K562 (cell line): ENCODE results near the gene DVL2. TPM values are rescaled to one million over a fixed set of nuclear protein-coding genes. Genes with fewer than 3 reads are reported as not detected.

Source experiments
- ATAC-seq: fragments of 200-7000 bp; cut with Tn5 transposase; 3 replicates; pipeline ENCODE4 v1.9.1; 2020; ENCODE audit warnings: moderate library complexity
- BruUV-seq: library from RNA; stranded (reverse); fragments of 400-500 nt; replicated peaks from 2 replicates; lab custom pipeline; 2021; lab: Mats Ljungman, UMichigan
- CTCF ChIA-PET: fragments of 300-600 bp; formaldehyde crosslinking; extraction: SDS; loops from one replicate; lab custom pipeline; 2021; ENCODE audit warnings: low intra/inter-chr PET ratio; lab: Yijun Ruan, JAX
- POLR2A ChIA-PET: fragments of 300-600, 350-650 bp; sonication (Branson Sonifier 250); formaldehyde crosslinking; extraction: SDS; loops from one replicate; lab custom pipeline; 2021; ENCODE audit warnings: antibody characterized with exemption, inconsistent platforms; lab: Yijun Ruan, JAX
- DNase-seq, 4 experiments: peaks; one replicate each; pipeline versions ENCODE4 v3.0.0 to v3.0.0-alpha.2; 2011 to 2018; ENCODE audit warnings: low spot score in 3 of 4, mixed read lengths in 3 of 4; ENCODE audit errors: extremely low read depth in 1 of 4
- FAIRE-seq: peaks from 2 replicates; lab custom pipeline; 2011; peaks lifted over from hg19 to GRCh38; lab: Jason Lieb, UNC
- H2AFZ ChIP-seq: 2 replicates; pipeline ENCODE4 v1.6.0; 2011; ENCODE audit warnings: low read depth, low read length, control low read depth, inconsistent platforms
- H3K27ac ChIP-seq: fragments of 200-600 bp; 3 replicates; pipeline ENCODE4 v1.8.0; 2011; ENCODE audit warnings: low read depth, mild to moderate bottlenecking, control low read depth, inconsistent platforms, low read length, moderate library complexity, mixed read lengths; ENCODE audit errors: extremely low read depth
- H3K27me3 ChIP-seq, 2 experiments: fragments of 300-600 bp in 1 of 2; 2 replicates in 1 of 2; 3 replicates in 1 of 2; pipeline versions ENCODE4 v1.6.0 to v1.8.0; 2011; ENCODE audit warnings: inconsistent platforms in 2 of 2, low read length in 2 of 2, mild to moderate bottlenecking in 1 of 2, mixed read lengths in 1 of 2, moderate library complexity in 1 of 2; ENCODE audit not compliant: control insufficient read depth in 2 of 2, insufficient read depth in 2 of 2
- H3K36me3 ChIP-seq: fragments of 300-600 bp; 3 replicates; pipeline ENCODE4 v1.8.0; 2011; ENCODE audit warnings: mild to moderate bottlenecking, low read length, inconsistent platforms; ENCODE audit not compliant: control insufficient read depth, insufficient read depth
- H3K4me1 ChIP-seq, 2 experiments: fragments of 200-600 bp in 1 of 2; replicated peaks in 1 of 2; 2 replicates in 1 of 2; 3 replicates in 1 of 2; pipeline versions ENCODE4 v1.5.1 to v1.8.0; 2011; ENCODE audit warnings: inconsistent platforms in 2 of 2, low read length in 2 of 2, mild to moderate bottlenecking in 1 of 2, mixed read lengths in 1 of 2, moderate library complexity in 1 of 2; ENCODE audit not compliant: control insufficient read depth in 2 of 2, insufficient read depth in 2 of 2
- H3K4me2 ChIP-seq: 2 replicates; pipeline ENCODE4 v1.6.1; 2011; ENCODE audit warnings: low read length, control low read depth, inconsistent platforms, mixed read lengths; ENCODE audit not compliant: insufficient read depth
- H3K4me3 ChIP-seq: fragments of 200-600 bp; sonication (generic), shearing (Covaris generic); 2 replicates; pipeline ENCODE4 v1.5.1; 2016; ENCODE audit warnings: control low read depth, inconsistent platforms
- H3K79me2 ChIP-seq: fragments of 200-600 bp; 3 replicates; pipeline ENCODE4 v1.8.0; 2011; ENCODE audit warnings: low read length, inconsistent platforms; ENCODE audit not compliant: control insufficient read depth, insufficient read depth
- H3K9ac ChIP-seq, 2 experiments: 2 replicates each; pipeline versions ENCODE4 v1.6.0 to v1.6.1; 2011; ENCODE audit warnings: low read depth in 2 of 2, low read length in 2 of 2, control low read depth in 1 of 2, inconsistent platforms in 1 of 2, mild to moderate bottlenecking in 1 of 2, mixed read lengths in 1 of 2; ENCODE audit not compliant: insufficient read depth in 1 of 2
- H3K9me1 ChIP-seq: one replicate; pipeline ENCODE4 v1.6.0; 2011; ENCODE audit warnings: inconsistent platforms, mild to moderate bottlenecking, low read length, moderate library complexity; ENCODE audit not compliant: control insufficient read depth, insufficient read depth
- H3K9me3 ChIP-seq: replicated peaks from 2 replicates; pipeline ENCODE4 v1.5.1; 2011; ENCODE audit warnings: low read depth, low read length, inconsistent platforms; ENCODE audit not compliant: control insufficient read depth, insufficient read depth
- H4K20me1 ChIP-seq: replicated peaks from 2 replicates; pipeline ENCODE4 v1.6.1; 2011; ENCODE audit warnings: low read length, inconsistent platforms, mixed read lengths; ENCODE audit not compliant: control insufficient read depth, insufficient read depth
- CBX8 ChIP-seq: fragments of 200-600 bp; sonication (generic); IDR thresholded peaks from 2 replicates; pipeline ENCODE4 v1.6.1; 2012; ENCODE audit warnings: borderline replicate concordance, mixed run types, low read depth, mild to moderate bottlenecking, moderate library complexity, mixed read lengths, low read length, control low read depth, inconsistent platforms; ENCODE audit not compliant: poor library complexity, severe bottlenecking; ENCODE audit errors: extremely low read depth
- DPF2 ChIP-seq: fragments of 450-650 bp; IDR thresholded peaks from 2 replicates; pipeline ENCODE4 v1.6.1; 2016
- ESRRB ChIP-seq: fragments of 250-450 bp; sonication (Bioruptor Pico); IDR thresholded peaks from 2 replicates; pipeline ENCODE4 v1.5.0; 2020; ENCODE audit warnings: mild to moderate bottlenecking, moderate library complexity, borderline replicate concordance
- ETS1 ChIP-seq: conservative IDR thresholded peaks from 2 replicates; pipeline ENCODE4 v1.6.1; 2011; ENCODE audit warnings: low read depth, mild to moderate bottlenecking, low read length; ENCODE audit not compliant: control insufficient read depth
- GTF2A2 ChIP-seq: IDR thresholded peaks from 2 replicates; pipeline ENCODE4 v1.6.1; 2016; ENCODE audit warnings: mild to moderate bottlenecking, missing genetic modification characterization, missing compliant biosample characterization
- HCFC1 ChIP-seq: IDR thresholded peaks from 2 replicates; pipeline ENCODE4 v1.6.1; 2012; ENCODE audit warnings: low read depth, low read length, improper control_type of control experiment
- KDM4B ChIP-seq, 2 experiments: fragments of 450-650 bp in 1 of 2; sonication (generic) in 1 of 2; IDR thresholded peaks; 2 replicates each; pipeline ENCODE4 v1.6.1; 2016 to 2017; ENCODE audit warnings: borderline replicate concordance in 2 of 2, antibody characterized with exemption in 1 of 2, low read depth in 1 of 2, mild to moderate bottlenecking in 1 of 2
- MED1 ChIP-seq: sonication (generic); formaldehyde crosslinking; IDR thresholded peaks from 2 replicates; pipeline ENCODE4 v1.8.1; 2023; ENCODE audit warnings: missing genetic modification reagents, borderline replicate concordance
- NELFE ChIP-seq: IDR thresholded peaks from 2 replicates; pipeline ENCODE4 v1.6.1; 2011; ENCODE audit warnings: mild to moderate bottlenecking; ENCODE audit not compliant: insufficient read depth, insufficient read length
- NR2F6 ChIP-seq: fragments of 450-650 bp; formaldehyde crosslinking; IDR thresholded peaks from 2 replicates; pipeline ENCODE4 v1.4.0; 2020; ENCODE audit warnings: mild to moderate bottlenecking
- PHF8 ChIP-seq: fragments of 200-600 bp; sonication (generic); IDR thresholded peaks from 2 replicates; pipeline ENCODE4 v1.6.1; 2012; ENCODE audit warnings: mixed run types, mild to moderate bottlenecking, inconsistent platforms, low read length, moderate library complexity, borderline replicate concordance
- RCOR1 ChIP-seq, 2 experiments: IDR thresholded peaks; 2 replicates each; pipeline ENCODE4 v1.6.1; 2012; ENCODE audit warnings: low read depth in 2 of 2, low read length in 2 of 2, borderline replicate concordance in 1 of 2, improper control_type of control experiment in 1 of 2
- RFX5 ChIP-seq: IDR thresholded peaks from 2 replicates; pipeline ENCODE4 v1.6.1; 2011; ENCODE audit warnings: low read depth, mild to moderate bottlenecking, improper control_type of control experiment, low read length
- SP2 ChIP-seq: IDR thresholded peaks from 2 replicates; pipeline ENCODE4 v1.6.1; 2011; ENCODE audit warnings: mild to moderate bottlenecking, low read depth, low read length, moderate library complexity; ENCODE audit not compliant: poor library complexity, severe bottlenecking; ENCODE audit errors: extremely low read depth
- TAF1 ChIP-seq: IDR thresholded peaks from 2 replicates; pipeline ENCODE4 v1.6.1; 2011; ENCODE audit warnings: mild to moderate bottlenecking, low read length, moderate library complexity; ENCODE audit not compliant: insufficient read depth, control insufficient read depth, severe bottlenecking; ENCODE audit errors: extremely low read depth
- THAP12 ChIP-seq: fragments of 250-450 bp; sonication (Bioruptor Pico); IDR thresholded peaks from 2 replicates; pipeline ENCODE4 v1.9.0; 2021; ENCODE audit warnings: mild to moderate bottlenecking, inconsistent platforms
- ZBTB17 ChIP-seq: fragments of 450-650 bp; formaldehyde crosslinking; IDR thresholded peaks from 2 replicates; pipeline ENCODE4 v1.4.0; 2020; ENCODE audit warnings: mild to moderate bottlenecking
- ZNF551 ChIP-seq: fragments of 250-450 bp; sonication (Bioruptor Pico); IDR thresholded peaks from 2 replicates; pipeline ENCODE4 v1.5.0; 2021; ENCODE audit warnings: mild to moderate bottlenecking, moderate library complexity
- ZNF583 ChIP-seq: fragments of 250-450 bp; sonication (Bioruptor Pico); IDR thresholded peaks from 2 replicates; pipeline ENCODE4 v1.4.0; 2020
- ZNF586 ChIP-seq: fragments of 450-650 bp; formaldehyde crosslinking; conservative IDR thresholded peaks from 2 replicates; pipeline ENCODE4 v1.4.0; 2020; ENCODE audit warnings: mild to moderate bottlenecking, moderate library complexity
- WGBS: fragments of 100-300 bp; shearing (Covaris generic); methylation state at CpG from one replicate; pipeline ENCODE4 v1.1.6; 2016; ENCODE audit warnings: low coverage, mixed read lengths; ENCODE audit not compliant: insufficient coverage; ENCODE audit errors: missing lambda C conversion rate; 5-methylcytosine and 5-hydroxymethylcytosine counted together
- in situ Hi-C: fragments of 300-500 bp; cut with MboI; formaldehyde crosslinking; loops from 4 replicates; pipeline ENCODE4 v1.15.0; 2018; ENCODE audit warnings: inconsistent platforms, mixed read lengths
- intact Hi-C: fragments of 100-400 bp; cut with micrococcal nuclease; formaldehyde crosslinking; loops from 2 replicates; pipeline ENCODE4 v1.14.2; 2022
- polyA plus RNA-seq, 8 experiments: library from polyadenylated mRNA; depleted of rRNA in 4 of 8; stranded (reverse) in 5 of 8; unstranded in 3 of 8; fragments of >200 nt; fragmentation: Nextera tagmentation in 2 of 8; fragmentation: Illumina TruSeq in 1 of 8; extraction: Ambion mirVana in 2 of 8; extraction: Trizol in 1 of 8; gene quantifications; 2 replicates each; pipeline versions ENCODE4 v1.2.1 to v1.2.3, GENCODE V29; 2011 to 2014; ENCODE audit warnings: inconsistent platforms in 1 of 8, missing spikeins in 1 of 8
- total RNA-seq, 7 experiments: library from RNA; depleted of rRNA in 6 of 7; stranded (reverse); fragments of >200 nt in 6 of 7; fragmentation: Illumina TruSeq in 2 of 7; extraction: Trizol in 2 of 7; gene quantifications; 2 replicates each; pipeline versions ENCODE4 v1.2.1 to v1.2.3, GENCODE V29; 2011 to 2021; ENCODE audit warnings: low replicate concordance in 1 of 7

DVL2 gene
- total and polyA plus RNA-seq, 9 of the 15 experiments (the other 6 are each of a cell fraction or from before 2014, with no cell fraction given) = 1.3 to 49.5 (median 24.3) TPM

GRCh38 chr17:7229504-7229903, 4.8 kb downstream of the DVL2 start:
- no TSS peak for BruUV-seq
- H3K9ac ChIP-seq = peak overlapping the region in 1 of 2 experiments; percentile 45; a peak in 2 of 4 replicates
- in situ Hi-C loops = no loop called here
- H3K27me3 ChIP-seq = no peaks in the 10 kb centered on the region
- intact Hi-C loops = no loop called here
- H2AFZ ChIP-seq = no peak overlapping the region
- CTCF ChIA-PET = no interaction called here
- H3K4me2 ChIP-seq = no peak overlapping the region
- peaks cover 7% of the 10 kb centered on the region for H4K20me1 ChIP-seq
- H3K79me2 ChIP-seq = peaks cover 44% of the 10 kb centered on the region
- TF ChIP-seq RCOR1 (IDR thresholded peaks at IDR 0.05; ENCODE audit: borderline replicate concordance in 1 of 2, low read depth in 2 of 2, low read length in 2 of 2) (no peak), CBX8 (no peak), TAF1 (no peak), THAP12 (CRISPR knock-in tag) (no peak), KDM4B (IDR thresholded peaks at IDR 0.05; ENCODE audit: borderline replicate concordance in 2 of 2, low read depth in 1 of 2) (no peak), NR2F6 (CRISPR knock-in tag) (no peak), ZNF586 (CRISPR knock-in tag) (no peak), NELFE (no peak), ZBTB17 (no peak), HCFC1 (no peak), ZNF583 (no peak), MED1 (no peak), GTF2A2 (tag) (no peak), RFX5 (no peak), PHF8 (no peak), ETS1 (no peak), ESRRB (CRISPR knock-in tag) (no peak), SP2 (no peak), DPF2 (no peak), ZNF551 (no peak)
- POLR2A ChIA-PET = interaction anchor here (0.9 to 2.8 kb wide), 2 partner anchors 9 to 21 kb away, joined by 4 to 19 read pairs; partner anchors contain the start of genes ACADVL and DLG4
- WGBS = 96% methylated on average over 12 of the region's 19 CpGs
- FAIRE-seq (no peak), ATAC-seq (no peak), DNase-seq (no peak)
- peaks cover 71% of the 10 kb centered on the region; the same call in 2 of the 3 replicates for H3K36me3 ChIP-seq
- H3K4me1 ChIP-seq = peaks cover 7 to 25% of the 10 kb centered on the region in 2 experiments; a peak in 4 of 5 replicates
- peaks cover 4% of the 10 kb centered on the region for H3K9me1 ChIP-seq
- H3K27ac ChIP-seq = no peak overlapping the region
- no peak overlapping the region for H3K4me3 ChIP-seq
- no peaks in the 10 kb centered on the region for H3K9me3 ChIP-seq
